HG03280 (cell line): Measurements from ENCODE around the gene ATP2C2.

ENCODE experiments used
- ATAC-seq: cut with Tn5 transposase; IDR thresholded peaks from one replicate; pipeline ENCODE4 v1.9.1; 2021; ENCODE audit warnings: mild to moderate bottlenecking, moderate library complexity; ENCODE audit not compliant: unreplicated experiment

ATP2C2 gene

DNA sequence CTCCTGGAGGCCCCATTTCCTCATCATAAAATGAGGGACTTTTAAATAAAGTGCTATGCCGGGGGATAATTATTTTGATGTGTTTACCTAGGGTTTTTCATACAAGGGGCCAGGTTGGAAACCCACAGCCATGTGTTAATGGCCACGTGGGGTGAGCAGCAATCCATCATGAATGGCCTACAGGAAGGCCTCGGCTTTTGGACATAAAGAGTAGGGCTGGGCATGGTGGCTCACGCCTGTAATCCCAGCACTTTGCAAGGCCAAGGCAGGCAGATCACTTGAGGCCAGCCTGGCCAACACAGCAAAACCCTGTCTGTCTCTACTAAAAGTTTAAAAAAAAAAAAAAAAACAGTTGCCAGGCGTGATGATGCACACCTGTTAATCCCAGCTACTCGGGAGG is 95.8 kb downstream of the ATP2C2 start:
- ATAC-seq: no peak

DNA sequence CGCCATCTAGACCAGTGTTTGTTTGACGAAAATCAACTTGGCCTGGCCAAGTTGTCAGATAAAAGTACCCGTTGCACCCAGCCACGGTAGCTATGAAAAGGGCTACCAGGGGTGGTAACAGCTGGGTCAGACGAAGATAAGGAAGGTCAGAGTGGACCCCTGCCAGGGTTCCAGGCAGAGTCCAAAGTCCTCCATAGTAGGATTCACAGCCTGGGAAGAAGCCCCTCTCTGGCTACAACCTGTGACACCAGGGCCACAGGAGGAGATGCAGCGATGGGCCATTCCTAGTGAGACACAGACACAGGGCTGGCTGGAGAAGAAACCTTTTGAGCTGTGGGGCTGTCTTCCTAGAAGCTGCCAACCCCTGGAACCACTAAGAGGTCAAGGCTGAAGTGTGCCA is 96.8 kb downstream of the ATP2C2 start:
- ATAC-seq: no peak

DNA sequence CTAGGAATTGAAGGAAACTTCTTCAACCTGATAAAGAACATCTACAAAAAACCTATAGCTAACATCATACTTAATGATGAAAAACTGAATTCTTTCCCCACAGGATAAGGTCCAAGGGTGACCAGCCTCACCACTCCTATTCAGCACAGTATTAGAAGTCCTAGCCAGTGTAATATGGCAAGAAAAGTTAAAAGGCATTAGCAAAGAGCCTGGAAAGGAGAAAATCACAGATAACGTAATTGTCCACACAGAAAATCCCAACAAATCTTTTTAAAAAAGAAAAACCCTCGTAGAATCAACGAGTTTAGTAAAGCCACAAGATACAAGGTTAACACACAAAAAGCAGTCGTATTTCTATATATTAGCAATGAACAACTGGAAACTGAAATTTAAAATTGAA is 98.4 kb downstream of the ATP2C2 start:
- ATAC-seq: no peak

DNA sequence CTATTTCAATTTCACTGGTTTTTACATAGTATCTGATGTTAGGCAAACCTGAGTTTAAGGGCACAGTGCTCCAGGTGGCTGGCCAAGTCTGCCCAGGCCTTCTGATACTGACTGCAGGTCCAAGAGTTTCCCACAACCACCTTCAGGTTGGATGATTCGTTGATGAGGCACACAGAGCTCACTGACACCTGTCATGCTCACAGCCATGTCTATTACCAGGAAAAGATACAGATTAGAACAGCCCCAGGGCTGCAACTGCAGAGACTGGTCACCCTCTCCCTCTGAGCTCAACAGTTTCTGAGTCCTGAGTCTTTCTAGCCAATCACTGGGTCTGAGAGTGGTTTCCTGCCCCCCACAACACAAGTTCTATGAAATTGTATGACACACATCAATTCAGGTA is 98.9 kb downstream of the ATP2C2 start:
- ATAC-seq: no peak

DNA sequence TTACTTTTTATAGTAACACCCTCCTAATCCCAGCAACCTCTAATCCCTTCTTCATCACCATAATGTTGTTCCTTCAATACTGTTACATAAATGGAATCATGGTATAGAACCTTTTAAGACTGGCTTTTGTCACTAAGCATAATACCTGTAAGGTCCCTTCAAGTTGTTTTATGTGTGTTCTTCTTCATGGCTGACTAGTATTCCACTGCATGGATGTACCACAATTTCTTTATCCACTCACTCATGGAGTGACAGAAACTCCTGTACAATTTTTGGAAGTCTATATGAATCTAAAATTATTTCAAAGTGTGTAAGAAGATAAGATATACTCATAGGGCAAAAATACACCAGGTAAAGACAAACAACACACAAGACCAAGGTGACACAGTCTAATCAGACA is 99.4 kb downstream of the ATP2C2 start:
- no peak for ATAC-seq

DNA sequence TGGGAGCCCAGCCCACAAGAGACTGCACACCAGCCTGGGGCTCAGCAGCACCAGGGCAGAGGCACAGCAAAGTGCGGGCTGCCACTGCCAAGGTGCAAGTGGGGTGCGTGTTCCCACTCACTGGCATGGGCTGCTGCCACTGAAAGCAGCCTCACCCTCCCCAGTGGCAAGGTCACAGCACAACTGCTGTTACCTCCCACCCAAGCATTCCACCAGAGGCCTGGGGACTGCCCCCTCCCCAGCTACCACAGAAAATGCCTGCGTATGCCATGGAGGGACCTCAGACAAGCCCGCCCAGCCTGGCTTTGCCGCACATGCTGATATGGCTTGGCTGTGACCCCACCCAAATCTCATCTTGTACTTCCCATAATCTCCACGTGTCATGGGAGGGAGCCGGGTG is 103.0 kb downstream of the ATP2C2 start:
- ATAC-seq: no peak

DNA sequence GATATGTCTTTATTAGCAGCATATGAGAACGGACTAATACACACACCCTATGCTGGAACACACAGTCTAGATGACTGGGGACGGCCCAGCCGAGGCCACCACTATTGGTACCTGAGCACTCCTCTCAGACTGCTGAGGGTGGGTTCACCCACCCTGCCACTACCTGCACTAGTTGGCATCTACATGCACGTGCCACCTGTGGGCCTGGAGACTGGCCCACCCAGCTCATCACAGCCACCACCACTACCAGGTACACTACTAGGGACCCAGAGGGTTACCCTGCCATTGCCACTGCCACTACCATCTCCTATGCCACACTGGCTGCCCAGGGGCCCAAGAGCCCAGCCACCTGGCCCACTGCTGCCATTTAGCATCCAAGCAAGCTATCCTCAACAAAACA is 103.6 kb downstream of the ATP2C2 start:
- no peak for ATAC-seq

DNA sequence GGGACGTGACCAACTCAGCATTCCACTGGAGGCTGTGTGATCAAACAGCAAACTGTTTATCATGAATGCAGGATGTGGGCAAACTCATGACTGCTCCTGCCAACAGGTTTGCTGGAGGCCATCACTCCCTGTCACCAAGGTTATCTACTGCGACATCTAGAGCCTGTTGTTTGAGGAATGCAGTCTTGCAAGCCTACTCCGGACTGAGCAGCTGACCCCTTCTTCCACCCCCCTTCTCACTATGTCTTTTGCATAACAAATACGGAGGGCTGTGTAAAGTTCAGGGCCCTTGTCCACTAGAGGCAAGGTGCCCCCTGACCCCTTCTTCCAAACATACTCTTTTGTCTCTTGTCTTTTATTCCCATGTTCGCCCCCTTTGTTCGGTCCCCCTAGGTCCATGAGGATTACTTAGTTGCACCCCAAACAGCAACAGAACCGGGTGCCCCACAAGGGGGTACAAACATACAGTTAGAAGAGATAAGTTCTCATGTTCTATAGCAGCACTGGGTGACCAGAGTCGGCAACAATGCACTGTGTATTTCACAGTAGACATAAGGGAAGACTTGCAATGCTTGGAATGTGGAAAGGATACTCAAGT is 107.4 kb downstream of the ATP2C2 start:
- ATAC-seq: no peak

DNA sequence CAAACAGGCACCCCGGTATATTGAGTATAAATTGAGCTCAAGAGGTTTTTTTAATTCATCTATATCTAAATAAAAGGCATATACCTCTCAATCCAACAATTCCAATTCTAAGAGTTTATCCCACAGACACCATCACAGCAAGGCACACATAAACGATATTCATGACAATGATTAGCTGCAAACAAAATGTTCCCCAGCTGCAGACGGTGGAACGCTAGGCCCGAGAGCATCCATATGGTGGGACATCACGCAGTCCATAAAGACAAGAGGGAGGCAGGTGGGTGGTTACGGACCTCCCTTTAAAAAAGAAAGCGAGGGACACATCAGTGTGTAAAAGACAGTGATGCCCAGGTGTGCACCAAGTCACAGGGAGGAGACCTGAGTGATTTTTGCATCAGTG is 108.1 kb downstream of the ATP2C2 start:
- no peak for ATAC-seq

DNA sequence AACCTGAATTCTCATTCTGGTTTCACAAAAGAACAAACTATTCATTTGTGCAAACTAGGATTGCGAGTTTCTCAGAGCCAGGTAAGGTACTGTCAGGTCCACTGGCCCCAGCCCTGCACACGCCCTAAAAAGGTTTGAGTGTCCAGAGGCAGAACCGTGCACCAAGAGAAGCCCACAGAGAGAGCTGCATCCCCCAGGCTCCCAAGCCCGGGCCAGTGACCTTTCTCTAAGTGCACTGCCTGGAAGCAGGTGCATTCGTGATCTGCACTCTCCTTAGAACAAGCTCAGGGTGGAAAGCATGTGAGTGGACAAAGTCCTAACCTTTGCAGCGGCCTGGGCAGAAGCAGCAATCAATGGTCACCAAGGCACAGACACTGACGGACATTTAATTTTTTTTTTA is 109.3 kb downstream of the ATP2C2 start:
- no peak for ATAC-seq

DNA sequence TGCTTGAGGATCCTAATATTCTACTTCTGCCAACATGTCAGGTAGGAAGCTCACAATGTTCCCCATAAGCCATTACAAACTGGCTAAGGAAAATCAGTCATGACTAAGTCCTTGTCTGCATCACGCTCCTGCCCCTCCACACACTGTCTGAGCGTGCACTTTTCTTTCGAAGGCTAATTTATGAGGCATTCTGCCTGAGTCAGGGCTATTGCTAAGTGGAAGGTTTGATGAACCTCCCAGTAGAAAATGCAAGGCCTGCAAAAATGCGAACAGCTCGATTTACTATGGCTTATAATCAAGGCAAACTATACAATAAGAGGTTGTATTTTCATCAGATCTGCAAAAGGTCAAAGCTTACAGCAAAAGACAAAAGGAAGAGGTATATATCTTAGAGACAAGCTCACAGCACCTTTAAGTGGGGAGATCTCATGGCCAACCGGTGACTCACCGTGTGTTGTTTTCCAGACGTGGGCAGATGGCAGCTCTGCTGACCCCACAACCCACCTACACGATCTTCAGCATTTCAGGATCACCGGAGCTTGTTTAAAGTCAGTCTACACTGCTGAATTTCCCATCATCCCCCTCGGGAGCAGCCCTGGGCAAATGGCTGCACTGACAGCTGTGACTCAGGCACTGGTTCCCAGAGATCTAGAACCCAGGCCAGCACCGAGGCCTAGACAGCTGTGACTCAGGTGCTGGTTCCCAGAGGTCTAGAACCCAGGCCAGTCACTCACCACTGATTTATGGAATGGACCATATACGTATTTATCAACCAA is 110.0 kb downstream of the ATP2C2 start:
- ATAC-seq: no peak

DNA sequence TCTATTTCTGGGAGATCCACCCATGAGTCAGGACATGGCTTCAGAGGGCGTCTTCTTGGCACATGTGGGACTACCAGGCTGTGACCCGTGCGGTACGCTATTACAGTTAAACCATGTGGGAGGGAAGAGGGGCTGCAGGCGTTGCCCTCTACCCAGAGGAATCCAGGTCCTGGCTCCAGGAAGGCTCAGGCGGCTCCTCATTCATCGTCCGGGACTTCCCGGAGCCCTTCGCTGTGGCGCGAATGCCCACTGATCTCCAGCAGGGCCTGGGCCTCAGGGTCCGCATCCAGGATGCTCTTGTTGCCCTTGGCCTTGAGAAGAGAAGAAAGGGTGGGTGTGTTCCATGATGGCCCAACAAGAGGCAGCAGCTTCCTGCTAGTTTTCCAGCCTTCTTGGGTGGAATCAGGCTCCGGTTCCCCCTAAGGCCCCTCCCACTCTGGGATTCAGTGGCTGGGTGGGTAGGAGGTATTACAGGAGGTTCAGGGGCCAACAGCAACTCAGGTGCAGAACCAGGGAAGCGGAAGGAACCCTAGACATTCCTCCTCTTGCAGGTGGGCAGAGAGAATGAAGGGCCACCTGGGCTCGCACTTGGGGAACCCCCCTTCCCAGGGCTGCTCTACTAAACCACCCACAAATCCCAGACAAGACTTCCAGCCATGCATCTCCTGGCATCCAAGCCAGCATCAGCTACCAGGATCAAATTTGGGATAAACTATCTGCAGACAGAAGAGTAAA is 111.5 kb downstream of the ATP2C2 start:
- ATAC-seq: no peak

DNA sequence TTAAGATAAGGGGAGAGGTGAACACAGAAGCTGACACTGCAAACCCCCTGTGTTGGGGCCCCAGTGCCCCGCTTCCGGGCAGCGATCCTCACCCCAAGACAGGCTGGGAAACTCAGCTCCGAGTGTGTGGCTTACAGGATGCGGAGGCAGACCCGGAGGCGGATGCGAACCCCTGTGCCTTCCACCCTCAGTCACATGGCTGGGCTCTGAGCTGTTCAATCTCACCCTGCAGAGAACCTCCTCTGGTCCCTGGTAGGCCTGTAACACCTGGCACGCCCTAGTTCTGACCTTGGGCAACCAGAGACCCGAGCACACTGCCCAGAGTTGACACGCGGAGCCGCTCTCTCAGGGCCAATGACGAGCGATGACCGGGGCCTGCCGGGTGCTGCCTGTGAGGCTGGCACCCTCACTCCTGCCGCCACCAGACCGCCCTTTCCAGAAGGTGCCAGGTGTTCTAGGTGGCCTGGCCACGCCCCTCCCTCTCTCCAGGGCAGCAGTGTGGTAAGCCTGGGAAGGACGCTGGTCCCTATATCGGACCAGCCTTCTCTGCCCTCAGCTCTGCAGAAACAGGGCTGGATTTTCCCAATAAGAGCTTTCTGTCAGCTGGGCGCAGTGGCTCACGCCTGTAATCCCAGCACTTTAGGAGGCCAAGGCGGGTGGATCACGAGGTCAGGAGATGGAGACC is 112.9 kb downstream of the ATP2C2 start:
- no peak for ATAC-seq

DNA sequence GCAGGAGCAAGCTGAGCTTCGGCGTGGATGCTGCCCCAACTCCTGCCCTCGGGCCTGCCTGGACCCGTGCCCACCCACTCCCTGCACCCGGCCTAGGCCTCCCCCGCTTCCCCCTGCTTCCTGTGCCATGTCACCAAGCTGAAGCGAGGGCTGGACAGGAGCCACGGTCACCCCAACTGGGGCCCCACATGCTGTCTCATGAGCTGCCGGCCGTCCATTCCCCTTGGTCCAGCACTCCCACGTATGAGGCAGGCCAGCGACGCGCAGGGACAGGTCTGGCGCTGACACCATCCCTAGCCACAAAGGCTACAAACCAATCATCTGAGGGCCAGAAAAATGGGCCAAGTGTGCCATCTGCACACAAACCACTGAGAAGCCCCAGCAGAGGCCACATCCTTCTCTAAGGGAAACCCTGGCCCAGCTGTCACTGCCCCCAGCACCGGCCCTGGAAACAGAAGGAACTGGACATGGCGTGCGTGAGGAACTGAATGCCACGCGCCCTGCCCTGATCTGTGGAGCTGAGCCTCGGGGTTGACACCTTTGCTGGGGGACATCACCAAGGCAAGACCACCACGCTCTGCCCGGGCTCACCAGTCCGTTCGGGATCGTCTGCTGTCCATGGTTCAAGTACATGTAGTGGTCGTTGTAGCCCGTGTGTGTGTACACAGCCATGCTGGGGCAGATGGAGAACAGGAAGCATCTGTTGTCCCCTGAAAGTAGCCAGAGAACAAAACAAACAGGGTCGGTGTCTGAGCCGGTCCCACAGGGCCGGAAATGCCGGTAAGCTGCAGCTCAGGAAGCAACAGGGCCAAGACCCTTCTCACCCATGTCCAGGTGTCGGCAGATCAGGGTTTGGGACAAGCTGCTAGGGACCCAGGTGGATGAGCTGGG is 113.9 kb downstream of the ATP2C2 start:
- no peak for ATAC-seq

DNA sequence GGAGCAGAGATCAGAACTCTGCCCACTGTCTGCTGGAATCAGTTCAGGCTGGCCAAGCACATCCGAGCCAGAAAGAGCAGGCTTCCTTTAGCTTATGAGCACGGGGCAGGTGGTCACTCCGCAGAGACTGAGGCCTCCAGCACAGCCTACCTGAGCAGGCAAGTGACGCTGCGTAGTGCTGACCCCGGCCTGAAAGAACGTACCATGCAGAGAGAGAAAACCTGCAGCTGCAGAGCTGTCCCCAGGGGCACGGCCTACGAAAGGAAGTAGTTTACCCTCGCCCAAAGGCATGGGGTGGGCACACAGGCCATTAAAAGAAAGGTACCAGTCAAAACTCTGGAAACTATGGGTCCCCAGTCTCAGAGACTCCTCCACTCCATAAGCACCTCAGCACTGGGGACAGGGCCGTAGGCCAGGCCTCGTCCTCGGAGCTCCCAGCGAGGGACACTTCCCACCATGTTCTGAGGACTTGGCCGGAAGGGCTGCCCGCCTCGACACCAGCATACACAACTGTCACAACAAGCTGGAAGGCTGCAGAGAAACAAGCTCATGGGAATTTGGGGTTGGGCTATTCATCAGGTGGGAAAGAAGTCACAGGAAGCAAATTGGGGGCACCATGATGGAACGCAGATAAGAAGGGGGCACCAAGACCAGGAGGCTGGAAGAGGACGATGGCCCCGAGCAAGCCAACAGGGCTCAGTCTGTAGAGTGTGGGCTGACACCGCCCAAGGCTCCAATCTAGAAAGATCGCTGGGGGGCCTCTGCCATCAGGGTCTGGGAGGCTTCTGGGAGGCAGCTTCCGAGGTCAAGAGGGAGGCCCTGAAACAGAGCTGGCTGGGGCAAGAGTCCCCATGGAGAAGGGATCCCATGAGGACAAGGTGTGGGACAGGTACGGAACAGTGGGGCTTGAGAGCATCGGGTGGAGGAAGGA is 114.9 kb downstream of the ATP2C2 start:
- no peak for ATAC-seq

DNA sequence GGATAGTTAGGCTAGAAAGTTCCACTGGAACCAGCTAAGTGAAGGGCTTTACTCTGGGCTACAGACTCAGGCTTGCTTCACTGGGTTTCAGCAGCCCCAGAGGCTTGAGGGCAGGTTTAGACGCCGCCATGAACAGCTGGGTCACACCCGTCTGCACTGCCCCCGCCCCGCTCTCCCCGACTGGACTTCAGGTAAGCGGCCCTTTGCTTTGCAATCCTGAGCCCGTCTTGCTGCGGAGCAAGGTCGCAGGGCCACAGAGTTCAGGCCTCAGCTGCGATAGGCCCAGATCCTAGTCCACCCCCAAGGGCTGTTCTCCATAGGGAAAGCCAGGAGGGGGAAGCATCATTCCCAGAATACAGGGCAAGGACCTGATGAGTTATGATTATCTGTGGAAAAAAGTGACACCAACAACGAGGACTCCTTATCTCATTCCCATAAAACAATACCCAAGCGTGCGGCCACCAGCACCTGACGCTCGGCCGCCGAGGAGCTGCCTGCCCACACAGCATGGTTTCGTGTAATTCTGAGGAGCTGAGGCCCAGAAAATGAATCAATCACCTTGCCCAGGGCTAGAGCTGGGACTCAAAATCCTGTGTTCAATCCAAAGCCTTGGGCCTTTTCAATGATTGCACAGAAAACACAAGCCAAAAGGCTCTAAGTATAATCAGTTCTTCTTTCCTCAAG is 115.7 kb downstream of the ATP2C2 start:
- ATAC-seq: no peak

DNA sequence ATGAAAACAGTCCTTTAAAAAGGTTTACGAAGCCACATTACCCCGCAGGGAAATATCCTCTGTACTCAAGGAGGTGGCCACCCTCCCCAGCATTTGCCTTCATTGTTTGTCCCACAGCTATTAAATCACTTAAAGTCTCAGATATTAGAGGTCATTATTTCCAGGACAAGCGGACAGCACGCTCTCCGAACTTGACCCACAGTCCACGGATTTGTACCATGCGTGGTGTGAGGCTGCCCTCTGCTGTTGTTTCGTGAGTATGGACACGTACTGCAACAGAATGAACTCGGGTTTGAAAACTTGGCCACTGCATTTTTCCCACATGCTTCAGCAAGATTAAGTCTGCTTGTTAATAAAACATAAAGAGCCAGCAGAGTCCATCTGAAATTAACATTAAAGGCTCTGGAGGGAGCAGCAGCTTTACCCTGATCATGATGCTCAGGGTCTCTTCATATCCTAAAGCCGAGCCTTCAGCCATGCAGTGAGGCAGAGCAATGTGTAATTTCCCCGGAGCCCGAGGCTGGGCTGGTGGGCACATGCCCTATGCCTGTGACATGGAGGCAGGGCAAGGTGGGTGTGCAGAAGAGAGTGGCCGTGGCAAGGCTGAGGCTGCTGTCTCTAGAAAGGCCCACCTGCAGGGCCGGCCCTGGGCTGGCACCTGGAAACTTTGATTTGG is 116.4 kb downstream of the ATP2C2 start:
- no peak for ATAC-seq

DNA sequence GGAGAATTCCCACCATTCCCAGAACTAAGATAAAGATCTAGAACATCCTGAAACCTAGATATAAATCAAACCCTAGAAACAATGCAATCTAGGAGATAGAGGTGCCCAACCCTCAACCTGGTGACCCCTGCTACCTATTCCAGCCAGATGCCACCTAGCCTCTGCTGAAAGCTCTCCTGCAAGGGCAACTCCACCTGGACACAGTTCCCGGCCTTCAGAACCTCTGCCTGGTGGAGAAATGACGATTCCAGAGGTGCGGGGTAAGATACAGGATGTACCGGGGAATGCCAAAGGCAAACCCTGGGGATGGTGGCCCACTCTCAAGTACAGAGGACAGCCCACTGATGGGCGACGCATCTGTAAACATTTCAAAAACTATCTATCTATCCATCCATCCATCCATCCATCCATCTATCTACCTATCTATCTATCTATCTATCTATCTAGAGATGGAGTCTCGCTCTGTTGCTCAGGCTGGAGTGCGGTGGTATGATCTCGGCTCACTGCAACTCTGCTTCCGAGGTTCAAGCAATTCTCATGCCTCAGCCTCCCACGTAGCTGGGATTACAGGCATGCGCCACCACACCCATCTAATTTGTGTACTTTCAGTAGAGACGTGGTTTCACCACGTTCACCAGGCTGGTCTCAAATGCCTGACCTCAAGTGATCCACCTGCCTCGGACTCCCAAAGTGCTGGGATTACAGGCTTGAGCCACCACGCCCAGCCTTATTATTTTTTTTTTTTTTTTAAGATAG is 117.1 kb downstream of the ATP2C2 start:
- no peak for ATAC-seq
